ENCODE data around the gene CHIT1. TPM values are rescaled to one million over a fixed set of nuclear protein-coding genes. Genes with fewer than 3 reads are reported as not detected.

CHIT1 gene
- total and polyA plus RNA-seq, 2 of the 8 experiments (the other 6 are each of a cell fraction or from before 2014, with no cell fraction given): not detected

DNA sequence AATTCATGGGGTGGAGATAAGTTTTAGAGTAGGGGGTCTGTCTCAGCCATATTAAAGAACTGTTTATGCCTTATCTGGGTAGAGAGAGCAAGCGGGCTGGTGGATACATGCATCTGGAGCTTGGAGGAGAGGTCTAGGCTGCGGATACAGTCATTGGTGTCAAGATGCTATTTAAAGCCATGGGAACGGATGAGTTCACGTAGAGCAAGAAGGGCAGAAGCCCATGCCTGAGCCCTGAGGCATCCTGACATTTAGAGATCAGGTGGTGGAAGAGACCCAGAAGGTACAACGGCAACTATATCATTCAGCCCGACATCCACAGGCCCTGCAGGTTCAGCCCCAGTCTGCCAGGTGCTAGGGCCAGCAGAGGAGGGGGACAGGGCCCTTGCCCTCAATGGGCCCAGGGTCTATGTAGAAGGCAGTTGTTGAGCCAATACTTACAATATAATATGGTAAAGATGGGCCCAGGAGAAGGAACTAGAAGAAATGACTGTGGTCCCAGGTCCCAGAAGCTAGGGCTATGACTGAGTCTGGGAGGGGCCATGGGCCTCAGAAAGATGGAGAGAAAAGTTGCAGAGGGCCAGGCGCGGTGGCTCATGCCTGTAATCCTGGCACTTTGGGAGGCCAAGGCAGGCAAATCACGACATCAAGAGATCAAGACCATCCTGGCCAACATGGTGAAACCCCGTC is 27.8 kb downstream of the CHIT1 start:
- H3K36me3 ChIP-seq (ENCODE audit: control insufficient read depth in 2 of 4, insufficient read depth in 4 of 4, low read length in 3 of 4): no peaks in the 10 kb centered on the region
- no peaks in the 10 kb centered on the region for H4K20me1 ChIP-seq (replicated peaks in 1 of 2; ENCODE audit: control insufficient read depth in 1 of 2, insufficient read depth in 2 of 2, low read length in 2 of 2)
- FAIRE-seq (no peak), DNase-seq (ENCODE audit: low read depth in 1 of 2, low spot score in 2 of 2) (no peak)
- H4K91ac ChIP-seq (replicated peaks; ENCODE audit: insufficient read length, low read length): no peak overlapping the region
- ChIA-PET CTCF (ENCODE audit: partially characterized antibody) (interaction anchor here (1.1 to 6.7 kb wide), 6 partner anchors 15 to 161 kb away, joined by 3 to 55 read pairs (median 8); no protein-coding TSS in a partner anchor), POLR2A (ENCODE audit: partially characterized antibody) (no interaction called here)
- H3K4ac ChIP-seq (replicated peaks; ENCODE audit: insufficient read length, low read depth, low read length): no peak overlapping the region
- peaks cover 0 to 8% (median 0%) of the 10 kb centered on the region in 4 experiments; a peak in 2 of 7 replicates for H3K4me1 ChIP-seq (replicated peaks in 1 of 4; ENCODE audit: control insufficient read depth in 3 of 4, insufficient read depth in 4 of 4, low read length in 3 of 4)
- no peak overlapping the region for H3K23ac ChIP-seq (ENCODE audit: insufficient read length)
- H2BK20ac ChIP-seq (ENCODE audit: low read length): no peak overlapping the region
- TF ChIP-seq, protein P1, sequence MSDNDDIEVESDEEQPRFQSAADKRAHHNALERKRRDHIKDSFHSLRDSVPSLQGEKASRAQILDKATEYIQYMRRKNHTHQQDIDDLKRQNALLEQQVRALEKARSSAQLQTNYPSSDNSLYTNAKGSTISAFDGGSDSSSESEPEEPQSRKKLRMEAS (IDR thresholded peaks at IDR 0.05): no peak
- TF ChIP-seq SIRT6 (IDR thresholded peaks at IDR 0.05; ENCODE audit: low read length): no peak
- TF ChIP-seq SRF (IDR thresholded peaks at IDR 0.05; ENCODE audit: low read depth, low read length): no peak
- no peak for TF ChIP-seq RNF2 (IDR thresholded peaks at IDR 0.05; ENCODE audit: borderline replicate concordance, low read depth, low read length, missing control alignments, poor library complexity, severe bottlenecking)
- TF ChIP-seq EGR1 (IDR thresholded peaks at IDR 0.05; ENCODE audit: borderline replicate concordance, low read depth, low read length): no peak
- no peak for TF ChIP-seq SP1 (IDR thresholded peaks at IDR 0.05; ENCODE audit: low read depth, low read length)
- no peak for TF ChIP-seq E2F6 (IDR thresholded peaks at IDR 0.05)
- TF ChIP-seq KDM5A (IDR thresholded peaks at IDR 0.05; ENCODE audit: low read length): no peak
- no peak for TF ChIP-seq BRCA1 (IDR thresholded peaks at IDR 0.05; ENCODE audit: low read depth, low read length)
- no peak for TF ChIP-seq POLR2A (IDR thresholded peaks at IDR 0.05; ENCODE audit: control extremely low read depth in 1 of 2, low read depth in 2 of 2, low read length in 2 of 2)
- TF ChIP-seq NANOG (IDR thresholded peaks at IDR 0.05; ENCODE audit: insufficient read depth, low read depth, low read length, poor library complexity, severe bottlenecking): no peak
- H3K18ac ChIP-seq (ENCODE audit: extremely low read depth, low read length): no peak overlapping the region
- H3K79me1 ChIP-seq (ENCODE audit: low read depth, low read length): no peaks in the 10 kb centered on the region
- H3K4me3 ChIP-seq (ENCODE audit: extremely low read depth in 1 of 4, insufficient read depth in 2 of 4, low read depth in 3 of 4, low read length in 4 of 4): no peak overlapping the region
- H2BK5ac ChIP-seq (ENCODE audit: low read depth, low read length): no peak overlapping the region
- no peak overlapping the region for H3K9ac ChIP-seq (replicated peaks in 1 of 4; ENCODE audit: extremely low read depth in 1 of 4, low read depth in 3 of 4, low read length in 3 of 4)
- WGBS, 2 experiments (ENCODE audit: extremely low coverage in 1 of 2, insufficient coverage in 1 of 2, insufficient read length in 1 of 2, insufficient replicate concordance in 2 of 2, low coverage in 1 of 2, low lambda C conversion rate in 2 of 2, missing lambda C conversion rate in 1 of 2): 94% methylated on average over 10 of the region's 10 CpGs; no CpG with 5 or more reads in 1 of the 2 experiments
- H2BK120ac ChIP-seq (replicated peaks; ENCODE audit: low read depth, low read length): no peak overlapping the region
- H3K27me3 ChIP-seq (replicated peaks in 1 of 4; ENCODE audit: control insufficient read depth in 3 of 4, extremely low read depth in 1 of 4, insufficient read depth in 3 of 4, low read length in 3 of 4): no peaks in the 10 kb centered on the region; a peak in 1 of 7 replicates
- no peak overlapping the region for H2BK15ac ChIP-seq (ENCODE audit: low read length)
- no peak overlapping the region for H3K27ac ChIP-seq (ENCODE audit: low read depth, low read length)
- no peak overlapping the region for H2BK12ac ChIP-seq (ENCODE audit: low read depth, low read length)
- H3K23me2 ChIP-seq (ENCODE audit: low read depth, low read length): no peaks in the 10 kb centered on the region
- no peak overlapping the region for H2AK5ac ChIP-seq (ENCODE audit: low read depth, low read length)
- H3K79me2 ChIP-seq (ENCODE audit: control insufficient read depth in 1 of 2, insufficient read depth in 2 of 2, low read length in 2 of 2): no peaks in the 10 kb centered on the region
- H3K14ac ChIP-seq (ENCODE audit: insufficient read length): no peak overlapping the region
- H3K9me3 ChIP-seq (ENCODE audit: insufficient read depth in 2 of 2, low read depth in 1 of 2, low read length in 1 of 2): no peaks in the 10 kb centered on the region
- no peak overlapping the region for H3K4me2 ChIP-seq (ENCODE audit: insufficient read depth in 1 of 2, low read depth in 2 of 2, low read length in 2 of 2)
- H4K8ac ChIP-seq (ENCODE audit: extremely low read depth, insufficient read depth, low read length): no peak overlapping the region
- H4K5ac ChIP-seq (ENCODE audit: insufficient read length, low read depth, low read length): no peak overlapping the region
- no peak overlapping the region for H2AFZ ChIP-seq (ENCODE audit: low read length)
- no peak overlapping the region for H3K56ac ChIP-seq (replicated peaks; ENCODE audit: insufficient read length, low read depth, low read length)

All from H1 (cell line).